Smooth muscle cell of the brain vasculature (primary cell): ENCODE data around the gene SSC5D.
"Not testable (repeated sequence)": the region's sequence is repeated elsewhere in the genome, so short reads cannot be mapped to it uniquely, and the experiment has no call there.

ENCODE experiments used
- DNase-seq: peaks from one replicate; pipeline ENCODE4 v3.0.0-alpha.2; 2012; ENCODE audit warnings: low read depth, low spot score

The SSC5D gene

GRCh38 chr19:55486971-55487923 is 989 bp upstream of the SSC5D start:
- no peak for DNase-seq

GRCh38 chr19:55488986-55489710 is 912 bp downstream of the SSC5D start:
- DNase-seq = no peak

DNA sequence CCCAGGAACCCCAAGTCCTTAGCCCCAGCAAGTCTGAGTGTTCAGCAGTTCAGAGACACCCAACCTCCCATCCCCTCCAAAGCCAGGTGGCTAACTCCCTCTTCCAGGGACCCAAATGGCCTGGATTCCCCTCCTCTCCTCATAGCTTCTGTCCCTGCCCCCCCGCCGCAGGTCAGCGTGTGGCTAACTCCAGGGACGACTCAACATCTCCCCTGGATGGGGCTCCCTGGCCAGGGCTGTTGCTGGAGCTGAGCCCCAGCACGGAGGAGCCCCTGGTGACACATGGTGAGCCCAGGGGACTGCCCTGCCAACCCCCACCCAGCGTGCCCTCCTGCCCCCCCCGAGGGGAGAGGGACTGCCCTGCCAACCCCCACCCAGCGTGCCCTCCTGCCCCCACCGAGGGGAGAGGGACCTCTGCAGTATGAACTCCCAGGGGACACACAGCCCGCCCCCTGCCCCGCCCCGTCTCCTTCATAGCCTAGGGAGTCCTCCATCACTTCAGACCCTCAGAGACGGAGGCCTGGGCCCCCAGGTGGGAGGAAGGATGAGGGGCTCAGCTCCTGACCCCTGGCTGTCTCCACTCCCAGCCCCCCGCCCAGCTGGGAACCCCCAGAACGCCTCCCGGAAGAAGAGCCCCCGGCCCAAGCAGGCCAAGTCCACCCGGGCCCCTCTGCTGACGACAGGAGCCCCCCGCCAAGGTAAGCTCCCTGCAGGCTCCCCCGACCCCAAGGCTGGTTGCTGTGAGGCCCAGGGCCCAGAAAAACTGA is 1.7 kb downstream of the SSC5D start:
- DNase-seq = no peak

DNA sequence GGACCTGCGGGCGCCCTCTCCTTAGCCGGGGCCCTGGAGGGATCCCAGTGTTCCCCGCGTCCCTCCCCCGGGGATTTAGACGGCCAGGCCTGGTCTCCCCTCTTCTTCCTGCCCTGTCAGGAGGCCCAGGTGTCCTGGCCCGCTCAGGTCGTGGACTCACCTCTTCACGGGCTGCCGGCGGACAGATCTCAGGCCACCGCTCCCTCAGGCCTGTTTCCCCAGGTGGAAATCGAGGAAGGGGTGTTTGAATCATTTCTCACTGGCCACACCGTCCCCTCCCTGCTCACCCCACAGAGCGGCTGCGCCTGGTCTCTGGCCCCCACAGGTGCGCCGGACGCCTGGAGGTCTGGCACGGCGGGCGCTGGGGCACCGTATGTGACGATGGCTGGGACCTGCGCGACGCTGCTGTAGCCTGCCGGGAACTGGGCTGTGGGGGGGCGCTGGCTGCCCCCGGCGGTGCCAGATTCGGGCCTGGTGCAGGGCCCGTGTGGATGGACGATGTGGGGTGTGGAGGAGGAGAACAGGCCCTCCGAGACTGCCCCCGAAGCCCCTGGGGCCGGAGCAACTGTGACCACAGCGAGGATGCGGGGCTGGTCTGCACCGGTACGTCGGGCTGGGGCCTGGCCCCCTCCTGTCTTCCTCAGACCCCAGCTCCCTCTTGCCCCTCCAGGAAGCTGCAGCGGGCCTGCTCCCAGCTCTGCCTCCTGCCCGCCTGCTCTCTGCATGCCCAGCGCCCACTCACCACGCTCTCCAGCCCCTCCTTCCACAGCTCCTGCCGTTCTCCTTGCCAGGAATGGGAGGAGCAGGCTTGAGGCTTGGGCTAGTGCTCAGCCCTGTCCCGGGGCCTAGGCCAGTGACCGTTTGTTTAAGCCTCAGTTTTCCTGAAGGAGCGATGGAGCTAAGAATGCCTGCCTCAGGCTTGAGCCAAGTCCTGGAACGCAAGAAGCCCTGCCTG is 2.5 kb downstream of the SSC5D start:
- DNase-seq = no peak

DNA sequence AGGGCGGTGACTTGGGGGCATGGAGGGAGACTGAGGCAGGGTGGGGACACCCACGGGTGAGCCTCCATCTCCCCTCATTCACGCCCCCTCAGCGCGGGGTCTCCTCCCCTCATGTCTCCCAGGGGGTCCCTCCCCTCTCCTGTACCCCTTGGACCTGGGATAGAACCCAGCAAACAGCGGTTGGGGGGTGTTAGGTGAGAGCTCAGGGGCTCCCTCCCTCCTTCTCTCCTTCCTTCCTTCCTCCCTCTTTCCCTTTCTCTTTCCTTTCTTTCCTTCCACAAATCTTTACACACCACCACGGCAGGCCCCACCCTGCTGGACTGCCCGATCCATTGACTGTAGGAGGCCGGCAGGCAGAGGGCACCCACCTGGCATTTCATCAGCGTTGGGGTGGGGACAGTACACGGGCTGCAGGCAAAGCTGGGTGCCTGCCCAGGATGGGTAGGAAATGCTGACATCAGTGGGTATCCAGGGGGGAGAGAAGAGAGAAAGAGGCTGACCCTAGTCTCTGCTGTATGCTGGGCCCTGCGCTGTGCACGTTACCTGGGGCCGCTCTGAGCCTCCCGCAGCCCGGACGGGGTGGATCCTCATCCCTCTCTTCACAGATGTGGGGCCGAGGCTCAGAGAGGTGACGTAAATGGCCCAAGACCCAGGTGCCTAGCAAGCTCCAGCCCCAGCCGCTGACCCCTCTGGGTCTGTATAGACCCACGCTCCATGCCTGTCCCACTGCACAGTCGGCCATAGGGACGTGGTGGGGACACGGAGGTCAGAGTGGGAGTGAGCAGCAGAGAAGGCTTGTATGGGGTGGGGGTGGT is 3.5 kb downstream of the SSC5D start:
- DNase-seq = no peak

DNA sequence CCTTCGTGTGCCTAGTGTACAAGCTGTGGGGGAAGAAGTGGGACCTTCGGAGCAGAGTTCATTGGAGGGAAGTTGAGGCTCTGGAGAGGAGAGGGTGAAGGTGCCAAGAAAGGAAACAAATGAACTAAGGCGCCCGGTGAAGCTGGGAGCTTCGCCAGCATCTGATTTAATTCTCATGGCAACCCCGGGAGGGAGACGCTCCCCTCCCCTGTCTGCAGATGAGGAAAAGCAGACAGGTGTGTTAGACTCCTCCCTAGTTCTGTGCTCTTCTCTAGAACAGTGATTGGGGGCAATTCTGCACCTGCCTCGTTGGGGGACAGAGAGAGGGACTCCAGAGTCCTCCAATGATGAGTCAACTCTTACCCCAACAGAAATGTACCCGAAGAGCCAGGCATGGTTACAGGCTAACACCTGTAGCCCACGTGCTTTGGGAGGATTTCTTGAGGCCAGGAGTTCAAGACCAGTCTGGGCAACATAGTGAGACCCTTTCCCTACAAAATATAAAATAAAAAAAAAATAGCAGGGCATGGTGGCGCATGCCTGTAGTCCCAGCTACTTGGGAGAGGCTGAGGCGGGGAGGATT is 4.2 kb downstream of the SSC5D start:
- DNase-seq = no peak

DNA sequence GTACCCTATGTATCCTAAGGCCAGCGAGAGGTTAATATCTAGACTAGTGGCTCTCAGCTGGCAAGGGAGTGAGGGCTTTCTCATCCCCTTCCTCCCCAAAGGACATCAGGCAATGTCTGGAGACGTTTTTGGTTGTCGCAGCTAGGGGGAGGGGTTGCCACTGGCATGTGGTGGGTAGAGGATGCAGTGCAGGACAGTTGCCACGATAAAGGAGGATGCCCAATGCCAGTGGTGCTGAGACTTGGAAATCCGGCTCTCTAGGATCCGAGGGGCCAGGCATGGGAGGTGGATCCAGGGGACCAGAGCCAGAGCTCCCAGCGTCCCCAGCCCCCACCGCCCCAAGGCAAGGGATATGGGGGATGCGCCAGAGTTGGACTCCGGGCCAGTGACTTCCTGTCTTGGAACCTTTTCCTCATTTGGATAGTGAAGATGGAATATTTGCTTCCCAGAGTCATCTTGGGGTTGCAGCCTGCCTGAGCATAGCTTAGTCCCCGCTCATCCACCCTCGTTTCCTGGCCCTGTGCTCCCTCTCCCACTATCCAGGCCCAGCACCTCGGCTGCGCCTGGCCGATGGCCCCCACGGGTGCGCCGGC is 4.9 kb downstream of the SSC5D start:
- no peak for DNase-seq

DNA sequence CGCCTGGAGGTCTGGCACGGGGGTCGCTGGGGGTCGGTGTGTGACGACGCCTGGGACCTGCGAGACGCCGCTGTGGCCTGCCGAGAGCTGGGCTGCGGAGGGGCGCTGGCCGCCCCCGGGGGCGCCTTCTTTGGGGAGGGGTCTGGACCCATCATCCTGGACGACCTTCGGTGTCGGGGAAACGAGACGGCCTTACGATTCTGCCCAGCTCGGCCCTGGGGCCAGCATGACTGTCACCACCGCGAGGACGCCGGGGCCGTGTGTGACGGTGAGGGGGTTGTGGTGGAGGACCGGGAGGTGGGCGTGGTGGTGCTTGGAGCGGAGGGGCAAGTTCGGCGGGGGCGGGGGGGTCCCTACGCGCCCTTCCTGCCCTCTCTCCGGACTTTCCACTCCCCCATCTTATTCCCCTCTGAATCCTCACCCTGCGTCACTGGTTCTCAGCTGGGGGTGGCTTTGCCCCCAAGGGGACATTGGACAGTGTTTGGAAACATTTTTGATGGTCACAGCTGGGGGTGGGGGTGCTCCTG is 5.5 kb downstream of the SSC5D start:
- DNase-seq = no peak

DNA sequence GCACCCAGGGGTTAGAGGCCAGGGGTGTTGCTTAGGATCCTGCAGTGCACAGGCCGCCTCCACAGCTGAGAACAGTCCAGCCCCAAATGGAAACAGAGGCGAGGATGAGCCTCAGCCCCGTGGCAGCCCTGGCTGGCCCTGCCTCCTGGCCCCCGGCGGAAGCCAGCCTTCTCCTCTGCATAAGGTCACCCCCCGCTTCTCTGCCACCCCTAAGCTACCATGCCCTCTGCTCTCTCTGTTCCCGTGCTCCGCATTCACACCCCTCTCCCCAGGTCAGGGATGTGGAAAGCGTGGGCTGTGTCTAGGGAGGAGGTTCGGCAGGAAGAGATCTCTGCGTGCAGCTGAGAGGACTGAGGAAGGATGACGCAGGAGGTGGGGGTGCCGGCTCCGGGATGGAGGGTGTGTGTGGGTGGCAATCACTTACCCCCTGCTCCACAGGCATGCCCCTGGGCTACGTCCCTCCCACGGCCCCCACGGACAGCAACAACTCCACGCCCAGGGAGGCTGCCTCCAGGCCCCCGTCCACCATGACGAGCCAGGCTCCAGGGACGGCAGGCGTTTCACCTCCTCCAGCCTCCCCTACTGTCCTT is 6.0 kb downstream of the SSC5D start:
- no peak for DNase-seq

GRCh38 chr19:55495646-55496349 is 7.6 kb downstream of the SSC5D start:
- DNase-seq = no peak

- not testable (repeated sequence) for DNase-seq
Measured at GRCh38 chr19:55496820-55497219, 8.6 kb downstream of the SSC5D start.

- no peak for DNase-seq
Measured at GRCh38 chr19:55497763-55498162, 9.5 kb downstream of the SSC5D start.

DNA sequence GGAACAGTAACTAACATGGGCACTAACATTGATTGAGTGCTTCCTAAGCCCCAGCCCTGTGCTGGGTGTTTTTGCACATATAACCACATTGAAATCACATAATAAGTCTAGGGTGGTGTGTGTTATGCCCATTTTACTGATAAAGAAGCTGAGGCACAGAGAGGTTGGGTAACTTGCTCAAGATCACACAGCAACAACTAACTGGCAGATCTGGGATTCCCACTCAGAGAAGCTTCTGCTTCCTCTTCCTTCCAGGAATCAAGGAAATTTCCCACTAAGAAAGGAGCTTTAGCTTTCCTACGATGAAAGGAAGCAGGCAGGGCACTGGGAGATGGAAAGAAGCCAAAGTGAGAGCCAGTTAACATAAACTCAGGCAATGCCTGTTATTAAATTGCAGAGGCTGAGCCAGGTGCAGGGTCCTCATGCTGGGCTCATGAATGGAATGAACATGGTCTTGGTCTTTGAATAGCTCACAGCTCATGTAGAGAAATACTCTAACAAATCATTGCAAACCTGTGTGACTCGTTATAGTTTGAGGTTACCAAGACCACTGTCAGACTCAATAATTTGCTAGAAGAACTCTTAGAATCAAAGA is 10.1 kb downstream of the SSC5D start:
- no peak for DNase-seq

- no peak for DNase-seq
Measured at GRCh38 chr19:55500368-55500952, 12.2 kb downstream of the SSC5D start.

GRCh38 chr19:55502197-55502952 is 14.1 kb downstream of the SSC5D start:
- no peak for DNase-seq

GRCh38 chr19:55503157-55503501 is 14.9 kb downstream of the SSC5D start:
- no peak for DNase-seq
